OCI-M1 (cell line): ENCODE measurements around the gene GNAT2.

Source experiments
- DNase-seq: peaks from one replicate; lab custom pipeline; 2025; lab: John Stamatoyannopoulos, UW

The GNAT2 gene

GRCh38 chr1:109609881-109610280, 9.5 kb downstream of the GNAT2 start:
- no peak for DNase-seq

DNA sequence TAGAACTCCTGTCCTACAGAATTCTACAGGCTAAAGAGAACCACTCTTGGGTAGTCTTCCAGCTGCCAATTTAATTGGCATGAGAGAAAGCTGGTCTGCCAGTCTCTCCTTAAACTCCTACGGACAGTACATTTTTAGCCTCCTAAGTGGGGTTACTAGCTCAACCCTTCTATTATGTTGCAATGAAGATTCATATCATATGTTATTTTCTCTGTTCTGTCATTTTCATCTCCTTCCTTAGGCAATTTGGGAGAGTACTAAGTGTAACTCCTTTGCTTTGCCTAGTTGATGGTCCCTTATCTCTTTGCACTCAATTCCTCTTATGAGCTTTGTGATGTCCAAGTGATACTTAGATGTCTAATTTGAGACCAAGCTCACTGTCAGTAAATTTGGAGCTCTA, 14.0 kb downstream of the GNAT2 start:
- no peak for DNase-seq

- no peak for DNase-seq
Observed at GRCh38 chr1:109603229-109603628, 16.2 kb downstream of the GNAT2 start.

GRCh38 chr1:109598655-109599054, 20.8 kb downstream of the GNAT2 start:
- peak; percentile 7 for DNase-seq

DNA sequence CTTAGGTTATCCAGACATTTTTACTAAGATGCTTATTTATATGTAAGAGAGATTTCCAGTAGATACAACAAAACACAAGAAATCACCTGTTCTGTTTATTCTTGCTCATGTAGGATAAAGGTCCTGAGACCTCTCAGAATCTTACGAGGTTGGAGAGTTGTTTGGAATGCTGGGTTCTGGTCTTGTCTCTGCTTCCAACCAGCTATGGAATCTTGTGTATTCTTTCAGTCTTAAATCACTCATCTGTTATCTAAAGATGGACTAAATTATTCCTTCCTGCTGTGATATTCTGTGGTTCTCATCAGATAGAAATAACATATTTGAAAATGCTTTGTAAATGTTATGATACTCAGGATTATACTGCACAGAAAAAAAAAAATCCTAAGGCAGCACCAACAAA, 21.3 kb downstream of the GNAT2 start:
- no peak for DNase-seq

DNA sequence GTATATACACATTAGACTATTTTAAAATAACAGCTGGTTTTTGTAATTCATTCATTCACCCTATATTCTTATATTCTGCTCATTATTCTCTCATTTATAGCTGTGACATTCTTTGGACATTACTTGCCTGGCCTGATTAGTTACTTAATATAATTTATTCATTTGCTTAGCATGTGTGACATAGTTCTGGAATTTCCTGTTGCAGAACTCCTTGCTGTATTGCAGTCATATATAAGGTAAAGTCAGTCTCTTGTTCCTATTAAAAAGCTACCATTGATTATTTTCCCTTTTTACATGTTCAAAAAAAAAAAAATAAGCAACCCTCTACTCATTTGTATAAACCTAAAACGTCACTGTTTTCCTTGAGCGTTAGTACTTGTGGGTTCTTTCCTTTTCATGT, 23.9 kb downstream of the GNAT2 start:
- DNase-seq, result no peak

- DNase-seq, result no peak
Observed at GRCh38 chr1:109592916-109593315, 26.5 kb downstream of the GNAT2 start.

DNA sequence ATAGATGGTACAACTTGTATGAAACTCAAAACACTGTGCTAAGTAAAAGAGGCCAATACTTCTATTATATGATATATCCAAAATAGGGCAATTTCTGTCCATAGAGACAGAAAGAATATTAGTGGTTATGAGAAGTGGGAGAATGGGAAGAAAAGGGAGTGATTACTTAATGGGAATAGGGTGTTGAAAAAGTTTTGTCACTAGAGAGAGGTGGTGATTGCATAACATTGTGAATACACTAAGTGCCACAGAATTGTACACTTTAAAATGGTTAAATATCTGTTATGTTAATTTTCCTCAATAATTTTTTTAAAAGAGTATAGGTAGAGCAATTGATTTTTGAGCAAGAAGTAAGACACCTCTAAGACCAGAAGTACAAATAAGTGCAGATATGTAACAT, 29.7 kb downstream of the GNAT2 start:
- DNase-seq, result no peak

DNA sequence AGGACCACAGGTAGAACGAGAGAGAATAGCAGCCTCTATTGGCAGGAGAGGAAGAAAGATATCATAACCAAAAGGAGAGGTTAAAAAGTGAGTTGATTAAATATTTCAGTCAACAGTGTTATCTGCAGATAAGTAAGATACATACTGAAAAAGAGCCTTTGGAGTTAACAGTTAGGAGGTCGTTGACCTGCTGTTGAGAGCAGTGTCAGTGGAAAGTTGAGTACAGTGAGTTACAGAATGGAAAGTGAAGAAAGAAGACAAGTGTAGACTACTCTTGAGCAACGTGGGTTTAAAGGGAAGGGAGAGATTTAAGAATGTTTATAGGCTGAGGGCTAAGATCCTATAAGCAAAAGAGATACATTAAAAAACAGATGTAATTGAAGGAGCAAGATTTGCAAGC, 30.2 kb downstream of the GNAT2 start:
- no peak for DNase-seq

DNA sequence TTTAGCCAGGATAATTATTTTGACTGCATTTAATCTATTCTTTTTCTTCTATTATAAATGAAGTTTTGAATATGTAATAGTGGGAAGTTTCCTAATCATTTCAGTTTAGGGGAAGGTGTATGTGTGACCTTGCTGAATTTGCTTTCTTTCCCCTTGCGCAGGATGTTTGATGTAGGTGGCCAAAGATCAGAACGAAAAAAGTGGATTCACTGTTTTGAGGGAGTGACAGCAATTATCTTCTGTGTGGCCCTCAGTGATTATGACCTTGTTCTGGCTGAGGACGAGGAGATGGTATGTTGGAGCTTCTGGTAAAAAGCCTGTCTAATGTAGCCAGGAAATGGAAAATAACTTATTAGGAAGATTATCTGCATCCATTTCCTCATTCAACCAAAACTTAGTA, 33.4 kb downstream of the GNAT2 start:
- DNase-seq, result no peak

DNA sequence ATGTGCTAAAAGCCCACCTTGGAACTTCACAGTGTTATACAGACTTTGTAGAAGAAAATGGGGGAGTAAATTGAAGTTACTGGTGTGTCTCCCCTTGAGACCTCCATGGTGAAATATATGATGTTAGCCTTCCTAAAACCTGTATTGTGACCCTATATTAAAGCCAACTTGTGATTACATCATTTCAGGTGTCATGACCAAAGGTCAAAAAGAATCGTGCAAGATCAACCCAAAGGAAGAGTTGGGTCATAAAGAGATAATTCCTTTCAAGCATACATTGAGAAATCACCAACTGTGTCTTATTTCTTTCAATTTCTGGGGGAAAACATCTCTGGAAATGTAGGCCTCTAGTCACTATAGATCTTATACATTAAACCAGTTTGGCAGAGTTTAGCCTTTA, 34.6 kb downstream of the GNAT2 start:
- DNase-seq, result no peak

DNA sequence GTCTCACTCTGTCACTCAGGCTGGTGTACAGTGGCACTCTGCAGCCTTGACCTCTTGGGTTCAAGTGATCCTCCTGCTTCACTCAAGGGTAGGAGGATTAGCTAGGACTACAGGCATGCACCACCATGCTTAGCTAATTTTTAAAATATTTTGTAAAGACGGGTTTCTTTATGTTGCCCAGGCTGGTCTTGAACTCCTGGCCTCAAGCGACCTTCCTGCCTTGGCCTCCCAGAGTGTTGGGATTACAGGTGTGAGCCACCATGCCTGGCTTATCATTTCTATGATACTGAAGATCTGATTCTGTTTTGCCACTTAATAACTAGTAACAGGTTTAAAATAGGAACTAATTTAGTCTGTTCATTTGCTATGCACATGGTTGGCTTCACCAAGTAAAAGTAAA, 37.4 kb downstream of the GNAT2 start:
- no peak for DNase-seq

GRCh38 chr1:109579491-109579890, 39.9 kb downstream of the GNAT2 start:
- DNase-seq, result no peak

DNA sequence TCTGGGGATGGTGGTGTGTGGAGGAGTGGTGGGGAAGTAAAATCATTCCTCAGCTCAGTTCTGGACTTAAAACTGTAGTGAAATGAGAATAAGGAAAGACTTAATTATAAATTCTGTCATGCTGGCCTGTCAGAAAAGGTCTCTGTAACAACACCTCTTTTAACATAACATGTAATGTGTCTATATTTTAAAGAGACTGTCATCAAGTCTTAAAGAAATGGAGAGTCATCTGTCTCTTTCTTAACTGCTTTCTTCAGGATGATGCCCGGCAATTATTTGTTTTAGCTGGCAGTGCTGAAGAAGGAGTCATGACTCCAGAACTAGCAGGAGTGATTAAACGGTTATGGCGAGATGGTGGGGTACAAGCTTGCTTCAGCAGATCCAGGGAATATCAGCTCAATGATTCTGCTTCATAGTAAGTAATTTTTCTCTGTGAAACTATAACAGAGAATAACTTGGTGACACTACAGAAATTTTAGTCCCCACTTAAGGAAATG, 40.4 kb downstream of the GNAT2 start:
- DNase-seq, result no peak

DNA sequence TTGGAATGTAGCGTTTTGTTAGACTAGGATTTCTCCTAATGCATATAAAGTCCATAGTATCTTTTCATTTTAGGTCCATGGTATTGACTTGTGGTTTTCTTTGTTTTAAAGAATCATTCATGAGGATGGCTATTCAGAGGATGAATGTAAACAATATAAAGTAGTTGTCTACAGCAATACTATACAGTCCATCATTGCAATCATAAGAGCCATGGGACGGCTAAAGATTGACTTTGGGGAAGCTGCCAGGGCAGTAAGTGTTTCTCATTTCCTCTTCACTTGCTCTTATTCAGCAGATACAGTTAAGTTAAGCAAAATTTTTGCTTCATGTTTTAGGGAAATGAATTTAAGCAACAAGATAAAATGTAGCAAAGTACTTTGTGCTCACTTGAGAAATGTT, 45.6 kb downstream of the GNAT2 start:
- no peak for DNase-seq

GRCh38 chr1:109570414-109570813, 49.0 kb downstream of the GNAT2 start:
- no peak for DNase-seq

DNA sequence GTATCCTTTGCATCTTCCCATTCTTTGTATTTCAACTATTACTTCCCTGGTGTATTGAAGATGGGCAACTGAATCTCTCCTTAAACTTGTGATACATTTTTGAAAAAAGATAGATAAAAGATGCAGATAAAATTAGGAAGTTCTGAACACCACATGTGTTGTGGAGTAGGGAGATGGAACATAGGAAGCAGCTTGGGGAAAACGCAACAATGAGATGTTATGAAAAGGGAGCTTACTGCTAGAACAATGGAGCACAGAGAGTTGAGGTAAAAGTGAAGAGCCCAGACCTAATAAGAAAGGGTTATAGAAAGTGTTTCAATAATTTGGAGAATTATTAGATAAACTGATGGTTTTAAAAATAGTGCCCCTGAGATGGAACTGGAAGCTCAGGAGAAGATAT, 50.1 kb downstream of the GNAT2 start:
- DNase-seq, result no peak

- DNase-seq, result no peak
Observed at GRCh38 chr1:109567877-109568672, 51.3 kb downstream of the GNAT2 start.

- no peak for DNase-seq
Observed at GRCh38 chr1:109566982-109567381, 52.4 kb downstream of the GNAT2 start.

- DNase-seq, result no peak
Observed at GRCh38 chr1:109565241-109565640, 54.2 kb downstream of the GNAT2 start.

DNA sequence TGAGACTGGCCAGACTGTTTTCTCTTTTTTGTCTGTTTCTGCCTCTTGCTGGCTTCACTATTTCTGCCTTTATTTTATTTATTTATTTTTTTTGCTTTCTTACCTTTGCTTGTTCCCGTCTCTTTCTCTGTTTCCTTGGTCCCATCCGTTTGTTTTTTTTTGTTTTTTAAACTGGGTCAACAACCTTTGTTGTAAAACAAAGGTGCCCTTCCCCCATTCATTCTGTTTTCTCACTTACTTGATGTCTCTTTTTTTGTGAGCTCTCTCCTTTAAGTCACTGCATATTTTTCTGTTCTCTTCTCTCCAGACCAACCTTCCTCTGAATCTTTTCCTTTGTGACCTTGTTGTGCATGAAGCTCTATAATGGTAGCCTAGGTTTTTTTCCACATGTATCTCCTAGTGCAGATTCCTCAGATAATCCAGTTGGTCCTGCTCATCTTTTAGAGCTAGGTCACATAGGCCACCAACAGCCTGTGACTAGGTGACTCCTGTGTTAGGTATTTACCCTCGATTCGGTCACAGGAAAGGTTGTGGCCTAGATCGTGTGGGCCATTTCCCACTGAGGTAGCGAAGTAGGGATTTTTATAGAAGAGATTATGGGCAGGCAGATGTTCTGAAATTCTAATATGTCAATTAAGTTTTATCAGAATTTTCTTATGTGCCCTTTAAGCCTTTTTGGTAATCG, 55.1 kb downstream of the GNAT2 start:
- no peak for DNase-seq

GRCh38 chr1:109559995-109560394, 59.4 kb downstream of the GNAT2 start:
- DNase-seq, result no peak

DNA sequence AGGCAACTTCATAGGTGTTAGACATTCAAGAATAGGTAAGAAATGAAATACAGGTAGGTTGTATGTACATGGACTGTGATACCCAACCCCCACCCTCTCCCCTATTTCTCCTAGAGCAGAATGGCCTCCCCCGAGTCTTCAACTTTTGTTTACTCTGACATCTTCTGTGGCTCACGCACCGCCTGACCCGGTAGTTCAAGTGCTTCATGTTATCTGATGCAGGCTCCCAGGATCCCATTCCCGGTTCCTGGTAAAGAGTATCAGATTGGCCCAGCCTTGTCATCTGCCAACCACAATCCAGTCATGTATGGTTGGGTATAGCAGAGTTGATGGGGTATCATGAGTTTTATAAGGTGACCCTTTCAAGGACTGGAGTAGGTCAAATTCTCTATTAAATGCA, 61.9 kb downstream of the GNAT2 start:
- DNase-seq, result peak; percentile 23

DNA sequence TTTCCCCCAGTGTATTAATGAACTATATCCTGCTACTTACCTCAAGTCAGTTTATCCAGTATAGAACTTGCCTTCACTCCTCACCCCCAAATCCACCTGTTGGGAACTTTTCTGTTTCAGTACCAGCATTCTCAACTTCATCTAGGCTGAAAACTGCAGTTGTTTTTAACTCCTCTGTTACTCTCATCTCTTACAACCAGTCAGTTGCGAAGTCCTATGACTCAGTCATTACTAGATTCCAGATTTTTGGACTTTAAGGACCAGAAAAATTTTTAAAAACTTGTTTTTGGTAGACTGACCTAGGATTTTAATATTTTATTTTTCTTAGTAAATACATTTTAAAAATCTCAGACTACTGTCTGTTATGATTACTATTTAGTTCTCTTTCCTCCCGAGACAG, 62.9 kb downstream of the GNAT2 start:
- no peak for DNase-seq
